AG04449 (cell line): ENCODE results near the gene ZNF792.
"Not testable (repeated sequence)": the region's sequence is repeated elsewhere in the genome, so short reads cannot be mapped to it uniquely, and the experiment has no call there.

ENCODE experiments used
- CTCF ChIA-PET: fragments of 350-600 bp; formaldehyde crosslinking; extraction: SDS; loops from one replicate; lab custom pipeline; 2021; ENCODE audit warnings: antibody characterized with exemption; lab: Yijun Ruan, JAX
- POLR2A ChIA-PET: fragments of 400-600, 350-600 bp; formaldehyde crosslinking; extraction: SDS; loops from one replicate; lab custom pipeline; 2020; ENCODE audit warnings: antibody characterized with exemption, inconsistent platforms; lab: Yijun Ruan, JAX
- DNase-seq: peaks from one replicate; pipeline ENCODE4 v3.0.0-alpha.2; 2010; ENCODE audit warnings: low read depth, low spot score
- H3K4me3 ChIP-seq: 2 replicates; pipeline ENCODE4 v1.5.1; 2011; ENCODE audit warnings: low read depth, mild to moderate bottlenecking, control low read depth, low read length
- CTCF ChIP-seq: IDR thresholded peaks from one replicate; pipeline ENCODE4 v1.5.1; 2011; ENCODE audit warnings: mild to moderate bottlenecking, moderate library complexity, low read length, control low read depth, inconsistent platforms; ENCODE audit not compliant: insufficient read depth; ENCODE audit errors: missing control alignments

The ZNF792 gene

GRCh38 chr19:34999498-35000337 lies 35.7 kb upstream of the ZNF792 start, which contains the start of gene GRAMD1A:
Gene GRAMD1A, plus strand, starts transcription at chr19:35000323. Its CDS starts 156 bp downstream, at chr19:35000479.
- ChIA-PET CTCF (interaction anchor here (1.5 to 4.0 kb wide), 4 partner anchors 12 to 142 kb away, joined by 4 to 30 read pairs (median 9); no protein-coding TSS in a partner anchor), POLR2A (no interaction called here)
- no peak for TF ChIP-seq CTCF
- no peak for DNase-seq
- peak within 1 kb of the TSS; percentile 73 for H3K4me3 ChIP-seq

- TF ChIP-seq CTCF: no peak
- H3K4me3 ChIP-seq: peak overlapping the region; percentile 73
- CTCF ChIA-PET: interaction anchor here (1.5 to 4.0 kb wide), 3 partner anchors 13 to 45 kb away, joined by 5 to 30 read pairs (median 13); no protein-coding TSS in a partner anchor
- POLR2A ChIA-PET: no interaction called here
- no peak for DNase-seq
Measured at GRCh38 chr19:34998777-34999497, 34.9 kb upstream of the ZNF792 start.

- CTCF ChIA-PET: interaction anchor here (1.5 kb wide), 1 partner anchor 26 kb away, joined by 5 read pairs; no protein-coding TSS in a partner anchor
- POLR2A ChIA-PET, DNase-seq, H3K4me3 ChIP-seq: not testable (repeated sequence)
Measured at GRCh38 chr19:34998224-34998623, 34.2 kb upstream of the ZNF792 start.

- ChIA-PET POLR2A (no interaction called here), CTCF (interaction anchor here (1.9 kb wide), 1 partner anchor 16 kb away, joined by 6 read pairs; no protein-coding TSS in a partner anchor)
- DNase-seq: no peak
- no peak overlapping the region for H3K4me3 ChIP-seq
- no peak for TF ChIP-seq CTCF
Measured at GRCh38 chr19:34997071-34997617, 33.1 kb upstream of the ZNF792 start.

- POLR2A ChIA-PET: no interaction called here
- H3K4me3 ChIP-seq: no peak overlapping the region
- no peak for TF ChIP-seq CTCF
- DNase-seq: no peak
- CTCF ChIA-PET: interaction anchor here (0.6 to 1.9 kb wide), 4 partner anchors 18 to 49 kb away, joined by 3 to 6 read pairs (median 4); no protein-coding TSS in a partner anchor
Measured at GRCh38 chr19:34995551-34995950, 31.5 kb upstream of the ZNF792 start.

GRCh38 chr19:34994643-34995541 lies 30.9 kb upstream of the ZNF792 start:
- DNase-seq: no peak
- POLR2A ChIA-PET: no interaction called here
- TF ChIP-seq CTCF: no peak
- CTCF ChIA-PET: interaction anchor here (0.6 to 1.9 kb wide), 5 partner anchors 18 to 48 kb away, joined by 3 to 6 read pairs (median 4); no protein-coding TSS in a partner anchor
- no peak overlapping the region for H3K4me3 ChIP-seq
